Kidney (tissue), 14 donors: ENCODE results near the gene SERF2. TPM values are rescaled to one million over a fixed set of nuclear protein-coding genes. Genes with fewer than 3 reads are reported as not detected.

Source experiments
- DNase-seq, 5 donors: peaks; one replicate each; pipeline ENCODE4 v3.0.0-alpha.2; 2013 to 2020
- FAIRE-seq: peaks from 2 replicates; lab custom pipeline; 2012; peaks lifted over from hg19 to GRCh38; lab: Jason Lieb, UNC
- H3K27ac ChIP-seq, 2 donors: one replicate each; pipeline ENCODE4 v1.7.0; 2013; ENCODE audit warnings: low read depth in 2 of 2, low read length in 2 of 2, inconsistent platforms in 1 of 2
- H3K27me3 ChIP-seq: one replicate; pipeline ENCODE4 v1.7.1; 2013; ENCODE audit warnings: low read length, inconsistent platforms; ENCODE audit not compliant: control insufficient read depth, insufficient read depth
- H3K36me3 ChIP-seq, 3 donors: one replicate each; pipeline versions ENCODE4 v1.7.0 to v1.7.1; 2013; ENCODE audit warnings: low read length in 3 of 3, control low read depth in 1 of 3, inconsistent platforms in 1 of 3; ENCODE audit not compliant: insufficient read depth in 3 of 3, control insufficient read depth in 2 of 3
- H3K4me1 ChIP-seq, 3 donors: one replicate each; pipeline versions ENCODE4 v1.7.0 to v1.7.1; 2013; ENCODE audit warnings: low read length in 3 of 3, inconsistent platforms in 1 of 3, low read depth in 1 of 3; ENCODE audit not compliant: control insufficient read depth in 2 of 3, insufficient read depth in 2 of 3
- H3K4me3 ChIP-seq, 3 donors: one replicate each; pipeline versions ENCODE4 v1.7.0 to v1.8.1; 2013; ENCODE audit warnings: low read length in 3 of 3, control low read depth in 1 of 3, inconsistent platforms in 1 of 3
- H3K9ac ChIP-seq, 3 donors: one replicate each; pipeline versions ENCODE4 v1.7.0 to v1.7.1; 2013; ENCODE audit warnings: low read length in 3 of 3, control low read depth in 1 of 3, inconsistent platforms in 1 of 3
- H3K9me3 ChIP-seq, 3 donors: one replicate each; pipeline versions ENCODE4 v1.7.0 to v1.7.1; 2013; ENCODE audit warnings: low read length in 3 of 3, control low read depth in 1 of 3, inconsistent platforms in 1 of 3; ENCODE audit not compliant: control insufficient read depth in 2 of 3, insufficient read depth in 1 of 3
- CTCF ChIP-seq: IDR thresholded peaks from 3 replicates; pipeline ENCODE4 v1.5.1; 2012; ENCODE audit warnings: mild to moderate bottlenecking, moderate library complexity, borderline replicate concordance; ENCODE audit not compliant: insufficient read depth; ENCODE audit errors: extremely low read depth
- intact Hi-C: fragments of 100-400 bp; cut with DNase I; formaldehyde crosslinking; loops from one replicate; pipeline ENCODE4 v1.11.1; 2022
- polyA plus RNA-seq: library from polyadenylated mRNA; stranded (reverse); fragments of 350-450 nt; fragmentation: Illumina TruSeq; extraction: RNeasy Lipid Tissue Mini Kit (QIAGEN cat#74804); gene quantifications from one replicate; pipeline ENCODE4 v1.2.3, GENCODE V29; 2014; ENCODE audit warnings: low read depth, low replicate concordance; ENCODE audit not compliant: insufficient read depth
- total RNA-seq: library from RNA; stranded (reverse); fragmentation: NEBNext Ultra II Directional; extraction: Animal tissue kit (Norgen Biotek cat#: 25700); gene quantifications from one replicate; pipeline ENCODE4 v1.2.1, GENCODE V29; 2021
- donor health status: control.
- donor health status: control.
- donor health status: control.
- donor health status: control.
- donor health status: control.
- donor health status: DM: yes; HTN: yes; CAD: no.
- donor health status: Normal renal cell carcinoma (clear cell type).

Gene SERF2
- total and polyA plus RNA-seq, 2 donors from 2014 or later = 788 to 2,452 TPM

- no peaks in the 10 kb centered on the region for H3K27me3 ChIP-seq
- no peak for FAIRE-seq
- intact Hi-C loops = no loop called here
- H3K4me1 ChIP-seq = peaks cover 0 to 5% (median 0%) of the 10 kb centered on the region in 3 donors
- no peaks in the 10 kb centered on the region for H3K9me3 ChIP-seq
- DNase-seq = no peak
- TF ChIP-seq CTCF = no peak
- no peak overlapping the region for H3K9ac ChIP-seq
- no peak overlapping the region for H3K4me3 ChIP-seq
- no peaks in the 10 kb centered on the region for H3K36me3 ChIP-seq
- H3K27ac ChIP-seq = no peak overlapping the region
Observed at GRCh38 chr15:43779016-43779415, 13.1 kb upstream of the SERF2 start.

- Histone ChIP-seq H3K27me3 (no peaks in the 10 kb centered on the region), H3K27ac (no peak overlapping the region), H3K4me1 (peaks cover 5 to 14% (median 13%) of the 10 kb centered on the region in 3 donors), H3K9ac (no peak overlapping the region), H3K36me3 (peaks cover 4 to 8% (median 5%) of the 10 kb centered on the region in 3 donors), H3K9me3 (no peaks in the 10 kb centered on the region), H3K4me3 (no peak overlapping the region)
- intact Hi-C loops = no loop called here
- TF ChIP-seq CTCF = no peak
- DNase-seq (no peak), FAIRE-seq (no peak)
Observed at GRCh38 chr15:43789409-43789808, 2.7 kb upstream of the SERF2 start.

- peaks cover 5 to 24% (median 22%) of the 10 kb centered on the region in 3 donors for H3K4me1 ChIP-seq
- intact Hi-C loops = no loop called here
- no peaks in the 10 kb centered on the region for H3K27me3 ChIP-seq
- FAIRE-seq (no peak), DNase-seq (peak in 1 of 5 donors; percentile 53)
- peak overlapping the region; percentile 95 to 100 (median 100) for H3K9ac ChIP-seq
- H3K27ac ChIP-seq = peak overlapping the region; percentile 99
- H3K4me3 ChIP-seq = peak overlapping the region; percentile 96 to 100 (median 97)
- no peaks in the 10 kb centered on the region for H3K9me3 ChIP-seq
- no peak for TF ChIP-seq CTCF
- peaks cover 11 to 20% (median 20%) of the 10 kb centered on the region in 3 donors for H3K36me3 ChIP-seq
Observed at GRCh38 chr15:43792761-43793476, 799 bp downstream of the SERF2 start.
